ENCODE measurements around the gene GPSM1.

DNA sequence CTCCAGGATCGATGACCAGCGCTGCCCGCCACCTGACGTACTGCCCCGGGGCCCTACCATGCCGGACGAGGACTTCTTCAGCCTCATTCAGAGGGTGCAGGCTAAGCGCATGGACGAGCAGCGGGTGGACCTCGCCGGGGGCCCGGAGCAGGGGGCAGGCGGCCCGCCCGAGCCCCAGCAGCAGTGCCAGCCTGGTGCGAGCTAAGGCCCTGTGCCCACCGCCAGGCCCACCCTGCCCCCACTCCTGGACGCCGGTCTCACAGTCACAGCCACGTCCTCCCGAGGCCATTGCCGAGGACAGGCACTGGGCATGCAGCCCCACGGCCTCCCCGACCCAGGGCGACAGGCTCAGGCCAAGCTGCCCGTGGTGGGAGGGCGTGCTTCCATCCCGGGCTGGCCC lies 30.7 kb downstream of the GPSM1 start:
- TF ChIP-seq CTCF (conservative IDR thresholded peaks at IDR 0.05 in 1 of 2, IDR thresholded peaks at IDR 0.05 in 1 of 2; ENCODE audit: extremely low read depth in 1 of 2, insufficient read depth in 1 of 2, low read depth in 1 of 2, low read length in 2 of 2) = no peak
- no peak for TF ChIP-seq EZH2 (IDR thresholded peaks at IDR 0.05; ENCODE audit: borderline replicate concordance, low read length)

All from mammary epithelial cell (primary cell).